Measurements from ENCODE around the gene CABP1.

GRCh38 chr12:120687578-120688289, 47.3 kb downstream of the CABP1 start:
- no peak for TF ChIP-seq POLR2A (IDR thresholded peaks at IDR 0.05)
- TF ChIP-seq, protein P1, sequence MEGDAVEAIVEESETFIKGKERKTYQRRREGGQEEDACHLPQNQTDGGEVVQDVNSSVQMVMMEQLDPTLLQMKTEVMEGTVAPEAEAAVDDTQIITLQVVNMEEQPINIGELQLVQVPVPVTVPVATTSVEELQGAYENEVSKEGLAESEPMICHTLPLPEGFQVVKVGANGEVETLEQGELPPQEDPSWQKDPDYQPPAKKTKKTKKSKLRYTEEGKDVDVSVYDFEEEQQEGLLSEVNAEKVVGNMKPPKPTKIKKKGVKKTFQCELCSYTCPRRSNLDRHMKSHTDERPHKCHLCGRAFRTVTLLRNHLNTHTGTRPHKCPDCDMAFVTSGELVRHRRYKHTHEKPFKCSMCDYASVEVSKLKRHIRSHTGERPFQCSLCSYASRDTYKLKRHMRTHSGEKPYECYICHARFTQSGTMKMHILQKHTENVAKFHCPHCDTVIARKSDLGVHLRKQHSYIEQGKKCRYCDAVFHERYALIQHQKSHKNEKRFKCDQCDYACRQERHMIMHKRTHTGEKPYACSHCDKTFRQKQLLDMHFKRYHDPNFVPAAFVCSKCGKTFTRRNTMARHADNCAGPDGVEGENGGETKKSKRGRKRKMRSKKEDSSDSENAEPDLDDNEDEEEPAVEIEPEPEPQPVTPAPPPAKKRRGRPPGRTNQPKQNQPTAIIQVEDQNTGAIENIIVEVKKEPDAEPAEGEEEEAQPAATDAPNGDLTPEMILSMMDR (IDR thresholded peaks at IDR 0.05): no peak
